GM12891 (cell line): ENCODE measurements around the gene ANO2.

Experiments
- DNase-seq: peaks from one replicate; pipeline ENCODE4 v3.0.0; 2011; ENCODE audit warnings: low spot score; ENCODE audit not compliant: insufficient read length
- FAIRE-seq: peaks from 2 replicates; lab custom pipeline; 2011; peaks lifted over from hg19 to GRCh38; lab: Jason Lieb, UNC
- PAX5 ChIP-seq: IDR thresholded peaks from 2 replicates; pipeline ENCODE4 v1.6.1; 2011; ENCODE audit warnings: low read length, moderate library complexity, mild to moderate bottlenecking; ENCODE audit not compliant: insufficient read depth, severe bottlenecking
- POLR2A ChIP-seq: IDR thresholded peaks from 2 replicates; pipeline ENCODE4 v1.6.1; 2011; ENCODE audit warnings: low read depth, low read length, control low read depth
- POLR2AphosphoS5 ChIP-seq: IDR thresholded peaks from 2 replicates; pipeline ENCODE4 v1.6.1; 2011; ENCODE audit warnings: low read depth, low read length, control low read depth
- POU2F2 ChIP-seq: IDR thresholded peaks from 2 replicates; pipeline ENCODE4 v1.6.1; 2011; ENCODE audit warnings: low read depth, mild to moderate bottlenecking, control low read depth, low read length, moderate library complexity
- SPI1 ChIP-seq: IDR thresholded peaks from 2 replicates; pipeline ENCODE4 v1.6.1; 2011; ENCODE audit warnings: low read depth, low read length, control low read depth
- TAF1 ChIP-seq: IDR thresholded peaks from 2 replicates; pipeline ENCODE4 v1.6.1; 2011; ENCODE audit warnings: low read depth, low read length, control low read depth

The ANO2 gene

DNA sequence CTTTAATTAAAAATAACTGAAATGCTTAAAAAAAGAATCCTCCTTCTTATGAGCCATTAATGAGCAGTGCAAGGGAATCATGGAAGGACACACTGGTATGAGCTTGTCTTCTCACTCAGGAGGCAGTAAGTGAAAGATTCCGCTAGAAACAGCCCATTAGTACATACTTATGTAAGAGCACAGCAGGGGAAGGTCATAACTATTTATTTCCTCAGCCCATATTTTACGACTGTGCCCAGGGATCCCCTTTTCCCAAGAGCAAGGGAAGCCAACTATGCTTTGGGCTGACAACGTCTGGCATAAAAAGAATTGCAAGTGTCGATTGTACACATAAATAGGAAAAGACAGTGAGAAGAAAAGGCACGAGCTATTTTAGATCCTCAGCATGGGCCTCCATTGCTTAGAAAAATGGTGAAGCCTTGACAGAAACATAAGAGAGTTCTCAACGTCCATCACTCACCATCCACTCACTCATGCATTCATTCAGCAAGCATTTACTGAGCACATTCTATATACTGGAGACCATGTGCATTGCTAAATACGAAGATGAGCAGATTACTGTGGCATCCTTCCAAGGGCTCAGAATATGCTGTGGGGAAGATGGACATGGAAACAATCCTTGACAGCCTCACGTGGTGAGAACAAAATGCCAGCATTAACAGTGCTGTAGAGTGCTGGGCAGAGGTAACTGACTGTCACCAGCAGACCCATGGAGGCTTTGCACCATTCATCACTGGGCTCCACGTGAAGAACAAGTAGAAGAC is 360.5 kb downstream of the ANO2 start:
- DNase-seq: no peak
- FAIRE-seq: no peak
- TF ChIP-seq PAX5 (no peak), TAF1 (no peak), POLR2A (no peak), SPI1 (no peak), POLR2AphosphoS5 (no peak), POU2F2 (no peak)

DNA sequence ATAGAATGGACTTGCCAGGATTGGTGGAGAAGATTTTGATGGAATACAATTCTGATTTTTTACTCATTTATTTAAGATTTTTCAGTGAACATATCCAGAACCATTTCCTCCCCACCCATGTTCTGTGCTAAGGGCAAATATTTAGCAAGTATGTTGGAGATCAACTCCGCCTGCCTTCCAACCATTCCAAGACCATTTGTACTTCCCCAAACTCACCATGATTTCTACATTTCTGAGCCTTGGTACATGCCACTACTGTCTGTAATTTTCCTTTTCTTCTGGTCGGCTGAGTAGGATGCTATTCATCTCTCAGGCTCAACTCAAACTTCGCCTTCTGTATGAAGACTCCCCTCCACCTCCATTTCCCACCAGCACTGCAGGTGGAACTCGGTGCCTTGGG is 362.5 kb downstream of the ANO2 start:
- TF ChIP-seq PAX5 (no peak), SPI1 (no peak), POLR2AphosphoS5 (no peak), POLR2A (no peak), TAF1 (no peak), POU2F2 (no peak)
- FAIRE-seq: no peak
- no peak for DNase-seq

DNA sequence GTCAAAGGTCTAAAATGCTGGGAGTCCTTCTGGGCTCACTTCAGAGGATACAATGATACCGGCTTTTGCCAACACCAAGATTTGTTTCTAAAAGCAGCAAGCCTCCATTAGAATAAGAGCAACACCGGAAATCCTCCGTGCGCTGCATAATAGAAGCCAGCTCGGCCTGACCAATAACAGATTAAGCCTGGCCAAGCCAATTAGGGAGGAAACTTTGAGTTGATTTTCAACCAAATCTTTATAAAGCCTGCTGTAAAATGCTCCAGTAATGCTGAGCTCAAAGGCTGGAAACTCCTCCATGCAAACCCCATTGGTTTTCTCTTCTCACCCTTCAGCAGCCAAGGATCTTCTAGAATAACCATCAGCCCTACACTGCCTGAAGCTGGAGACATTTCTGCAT is 363.0 kb downstream of the ANO2 start:
- no peak for FAIRE-seq
- DNase-seq: no peak

GRCh38 chr12:5581616-5582015 is 363.4 kb downstream of the ANO2 start:
- TF ChIP-seq TAF1: no peak
- TF ChIP-seq PAX5: no peak
- no peak for TF ChIP-seq POLR2A
- TF ChIP-seq POU2F2: no peak
- no peak for TF ChIP-seq SPI1
- no peak for TF ChIP-seq POLR2AphosphoS5
- no peak for DNase-seq
- FAIRE-seq: no peak

More for the DNA sequence above, 363.0 kb downstream of the ANO2 start:
- no peak for TF ChIP-seq POU2F2
- no peak for TF ChIP-seq TAF1
- TF ChIP-seq POLR2A: no peak
- TF ChIP-seq POLR2AphosphoS5: no peak
- TF ChIP-seq PAX5: no peak
- no peak for TF ChIP-seq SPI1

GRCh38 chr12:5581019-5581418 is 364.0 kb downstream of the ANO2 start:
- TF ChIP-seq POLR2AphosphoS5 (no peak), SPI1 (no peak), POU2F2 (no peak), POLR2A (no peak), TAF1 (no peak), PAX5 (no peak)
- FAIRE-seq: no peak
- DNase-seq: no peak

DNA sequence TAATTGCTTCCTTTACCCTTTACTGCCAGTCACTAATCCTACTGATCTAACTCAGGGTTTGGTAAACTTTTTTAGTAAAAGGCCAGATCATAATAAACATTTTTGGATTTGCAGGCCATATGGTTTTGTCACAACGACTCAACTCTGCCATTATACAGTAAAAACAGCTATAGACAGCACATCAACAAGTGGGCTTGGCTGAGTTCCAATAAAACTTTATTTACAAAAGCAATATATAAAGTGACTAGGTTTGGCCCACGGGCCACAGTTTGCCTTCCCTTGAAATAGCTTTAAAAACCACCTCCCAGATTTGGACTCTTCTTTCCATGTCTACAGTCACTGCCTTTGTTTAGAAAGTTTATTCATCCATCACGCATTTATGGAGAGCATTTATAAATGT is 366.3 kb downstream of the ANO2 start:
- TF ChIP-seq TAF1 (no peak), POU2F2 (no peak), POLR2AphosphoS5 (no peak), SPI1 (no peak), POLR2A (no peak), PAX5 (no peak)
- DNase-seq: no peak
- no peak for FAIRE-seq

GRCh38 chr12:5577741-5578140 is 367.3 kb downstream of the ANO2 start:
- TF ChIP-seq POLR2A (no peak), TAF1 (no peak), POU2F2 (no peak), POLR2AphosphoS5 (no peak), SPI1 (no peak), PAX5 (no peak)
- no peak for DNase-seq
- no peak for FAIRE-seq

DNA sequence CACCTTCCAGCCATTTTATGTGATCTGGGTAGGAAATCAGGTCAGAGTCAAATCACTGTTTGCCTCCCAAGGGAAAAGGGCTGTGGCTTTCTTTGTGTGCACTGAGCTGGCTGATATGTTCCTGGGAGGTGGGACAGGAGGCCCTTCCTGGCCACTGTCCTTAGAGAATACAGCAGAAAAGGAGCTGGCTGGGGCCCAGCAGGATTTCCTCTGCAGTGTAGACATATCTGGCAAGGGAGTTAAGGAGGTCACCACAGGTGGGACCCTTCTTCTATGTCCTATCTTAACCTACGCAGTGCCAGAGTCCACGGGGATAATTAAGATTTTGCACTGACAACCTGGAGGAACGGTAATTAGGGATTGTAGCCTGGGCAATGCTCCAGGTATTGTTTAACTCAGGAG is 367.8 kb downstream of the ANO2 start:
- FAIRE-seq (no peak), DNase-seq (no peak)
- TF ChIP-seq POLR2AphosphoS5 (no peak), SPI1 (no peak), POLR2A (no peak), PAX5 (no peak), POU2F2 (no peak), TAF1 (no peak)

GRCh38 chr12:5575987-5576386 is 369.1 kb downstream of the ANO2 start:
- TF ChIP-seq POLR2A: no peak
- TF ChIP-seq TAF1: no peak
- TF ChIP-seq POU2F2: no peak
- TF ChIP-seq PAX5: no peak
- no peak for TF ChIP-seq SPI1
- TF ChIP-seq POLR2AphosphoS5: no peak
- FAIRE-seq: no peak

DNA sequence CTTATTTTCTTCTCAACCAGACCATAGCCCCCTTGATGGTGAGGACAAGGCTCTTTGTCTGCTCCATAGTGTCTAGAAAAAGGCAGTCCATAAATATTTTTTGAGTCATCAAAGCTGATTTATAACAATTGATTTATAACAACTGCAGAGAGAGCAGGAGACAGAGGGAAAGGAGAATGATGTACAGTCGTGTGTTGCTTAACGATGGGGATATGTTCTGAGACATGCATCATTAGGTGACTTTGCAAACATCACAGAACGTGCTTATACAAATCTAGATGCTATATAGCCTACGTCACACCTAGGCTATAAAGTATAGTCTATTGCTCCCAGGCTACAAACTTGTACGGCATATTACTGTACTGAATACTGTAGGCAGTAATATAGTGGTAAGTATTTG is 369.8 kb downstream of the ANO2 start:
- TF ChIP-seq POU2F2: no peak
- no peak for TF ChIP-seq PAX5
- TF ChIP-seq POLR2AphosphoS5: no peak
- DNase-seq: no peak
- FAIRE-seq: no peak

More at GRCh38 chr12:5575987-5576386, 369.1 kb downstream of the ANO2 start:
- DNase-seq: no peak
